HG03521 (cell line): ENCODE measurements around the gene SPPL2B.
"Not testable (repeated sequence)": the region's sequence is repeated elsewhere in the genome, so short reads cannot be mapped to it uniquely, and the experiment has no call there.

ENCODE experiments used
- ATAC-seq: cut with Tn5 transposase; IDR thresholded peaks from one replicate; pipeline ENCODE4 v1.9.1; 2021; ENCODE audit warnings: mild to moderate bottlenecking, moderate library complexity; ENCODE audit not compliant: unreplicated experiment

SPPL2B gene, protein sequence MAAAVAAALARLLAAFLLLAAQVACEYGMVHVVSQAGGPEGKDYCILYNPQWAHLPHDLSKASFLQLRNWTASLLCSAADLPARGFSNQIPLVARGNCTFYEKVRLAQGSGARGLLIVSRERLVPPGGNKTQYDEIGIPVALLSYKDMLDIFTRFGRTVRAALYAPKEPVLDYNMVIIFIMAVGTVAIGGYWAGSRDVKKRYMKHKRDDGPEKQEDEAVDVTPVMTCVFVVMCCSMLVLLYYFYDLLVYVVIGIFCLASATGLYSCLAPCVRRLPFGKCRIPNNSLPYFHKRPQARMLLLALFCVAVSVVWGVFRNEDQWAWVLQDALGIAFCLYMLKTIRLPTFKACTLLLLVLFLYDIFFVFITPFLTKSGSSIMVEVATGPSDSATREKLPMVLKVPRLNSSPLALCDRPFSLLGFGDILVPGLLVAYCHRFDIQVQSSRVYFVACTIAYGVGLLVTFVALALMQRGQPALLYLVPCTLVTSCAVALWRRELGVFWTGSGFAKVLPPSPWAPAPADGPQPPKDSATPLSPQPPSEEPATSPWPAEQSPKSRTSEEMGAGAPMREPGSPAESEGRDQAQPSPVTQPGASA

DNA sequence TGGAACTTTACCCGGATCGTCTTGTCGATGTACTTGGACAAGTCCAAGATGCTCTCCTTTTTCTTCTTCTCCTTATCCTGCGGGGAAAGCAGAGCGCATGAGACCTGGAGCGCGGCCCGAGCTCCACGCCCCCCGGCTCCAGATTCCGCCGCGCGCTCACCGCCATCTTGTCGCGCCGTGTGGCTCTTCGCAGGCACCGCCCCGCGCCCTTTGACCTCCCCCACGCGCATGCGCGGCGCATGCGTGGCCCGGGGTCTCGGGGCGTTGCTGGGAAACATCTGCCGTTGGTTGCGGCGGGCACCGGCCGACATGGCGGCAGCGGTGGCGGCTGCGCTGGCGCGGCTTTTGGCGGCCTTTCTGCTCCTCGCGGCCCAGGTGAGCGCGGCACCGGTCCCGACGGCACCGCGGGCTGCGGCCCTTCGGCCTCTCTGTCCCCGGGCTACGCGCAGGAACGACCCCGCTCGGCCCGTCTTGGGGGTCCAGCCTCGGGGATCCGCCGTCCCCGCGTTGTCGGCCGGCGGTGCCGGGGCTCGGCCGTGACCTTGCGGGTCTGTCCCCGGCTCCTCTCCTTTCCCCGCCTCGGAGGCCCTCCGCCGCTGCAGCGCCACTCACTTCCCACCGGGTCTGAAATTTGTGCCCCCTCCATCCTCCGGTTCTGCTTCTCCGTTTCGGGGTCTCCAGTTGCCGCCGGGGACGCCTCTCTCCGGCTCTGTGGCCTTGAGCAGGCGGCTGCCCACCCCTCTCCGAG is at the start of gene SPPL2B, which contains the start of gene LSM7:
TSS of gene SPPL2B (plus strand) at position 284 of the 748 bp plus-strand sequence. CDS start at position 310, 26 bp downstream.
TSS of gene LSM7 (minus strand) at position 186 of the 748 bp plus-strand sequence. CDS start at position 166, 20 bp downstream.
- ATAC-seq = peak; percentile 61

DNA sequence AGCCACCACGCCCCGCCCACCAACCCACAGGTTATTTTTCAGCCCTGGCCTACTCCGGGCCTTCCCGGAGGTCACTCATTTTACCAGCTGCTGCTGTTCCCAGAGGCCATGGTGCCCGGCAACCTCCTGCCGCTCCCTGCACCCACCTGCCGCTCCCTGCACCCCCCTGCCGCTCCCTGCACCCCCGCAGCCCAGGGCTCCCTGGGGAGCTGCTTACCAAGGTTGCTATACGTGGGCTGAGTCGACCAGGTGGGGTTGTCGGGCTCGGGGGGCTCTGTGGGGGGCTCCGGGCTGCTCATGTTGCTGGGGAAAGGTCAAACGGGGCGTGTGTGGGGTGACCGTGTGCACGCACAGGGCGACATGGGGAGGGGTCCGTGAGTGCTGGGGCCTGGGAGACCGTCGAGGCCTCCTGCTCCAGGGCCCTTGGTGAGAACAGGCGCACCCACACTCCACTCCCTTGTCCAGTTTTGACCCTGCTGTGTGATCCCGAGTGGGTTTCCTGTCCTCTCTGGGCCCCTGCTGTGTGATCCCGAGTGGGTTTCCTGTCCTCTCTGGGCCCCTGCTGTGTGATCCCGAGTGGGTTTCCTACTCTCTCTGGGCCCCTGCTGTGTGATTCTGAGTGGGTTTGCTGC is 47.7 kb upstream of the SPPL2B start:
- ATAC-seq = no peak

DNA sequence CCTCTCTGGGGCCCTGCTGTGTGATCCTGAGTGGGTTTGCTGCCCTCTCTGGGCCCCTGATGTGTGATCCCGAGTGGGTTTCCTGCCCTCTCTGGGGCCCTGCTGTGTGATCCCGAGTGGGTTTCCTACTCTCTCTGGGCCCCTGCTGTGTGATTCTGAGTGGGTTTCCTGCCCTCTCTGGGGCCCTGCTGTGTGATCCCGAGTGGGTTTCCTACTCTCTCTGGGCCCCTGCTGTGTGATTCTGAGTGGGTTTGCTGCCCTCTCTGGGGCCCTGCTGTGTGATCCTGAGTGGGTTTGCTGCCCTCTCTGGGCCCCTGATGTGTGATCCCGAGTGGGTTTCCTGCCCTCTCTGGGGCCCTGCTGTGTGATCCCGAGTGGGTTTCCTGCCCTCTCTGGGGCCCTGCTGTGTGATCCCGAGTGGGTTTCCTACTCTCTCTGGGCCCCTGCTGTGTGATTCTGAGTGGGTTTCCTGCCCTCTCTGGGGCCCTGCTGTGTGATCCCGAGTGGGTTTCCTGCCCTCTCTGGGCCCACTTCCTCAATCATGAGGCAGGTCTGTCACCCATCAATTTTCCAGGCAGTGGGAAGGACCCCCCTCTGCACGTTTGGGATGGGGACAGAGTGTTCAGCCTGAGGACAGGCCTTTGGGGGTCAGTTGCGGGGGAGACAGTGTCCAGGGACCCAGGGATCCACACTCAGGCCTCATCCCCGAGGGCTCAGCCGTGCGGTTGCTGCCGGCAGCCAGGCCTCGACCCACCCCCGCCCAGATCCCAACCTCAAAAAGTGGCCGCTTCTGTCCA is 47.0 kb upstream of the SPPL2B start:
- not testable (repeated sequence) for ATAC-seq

DNA sequence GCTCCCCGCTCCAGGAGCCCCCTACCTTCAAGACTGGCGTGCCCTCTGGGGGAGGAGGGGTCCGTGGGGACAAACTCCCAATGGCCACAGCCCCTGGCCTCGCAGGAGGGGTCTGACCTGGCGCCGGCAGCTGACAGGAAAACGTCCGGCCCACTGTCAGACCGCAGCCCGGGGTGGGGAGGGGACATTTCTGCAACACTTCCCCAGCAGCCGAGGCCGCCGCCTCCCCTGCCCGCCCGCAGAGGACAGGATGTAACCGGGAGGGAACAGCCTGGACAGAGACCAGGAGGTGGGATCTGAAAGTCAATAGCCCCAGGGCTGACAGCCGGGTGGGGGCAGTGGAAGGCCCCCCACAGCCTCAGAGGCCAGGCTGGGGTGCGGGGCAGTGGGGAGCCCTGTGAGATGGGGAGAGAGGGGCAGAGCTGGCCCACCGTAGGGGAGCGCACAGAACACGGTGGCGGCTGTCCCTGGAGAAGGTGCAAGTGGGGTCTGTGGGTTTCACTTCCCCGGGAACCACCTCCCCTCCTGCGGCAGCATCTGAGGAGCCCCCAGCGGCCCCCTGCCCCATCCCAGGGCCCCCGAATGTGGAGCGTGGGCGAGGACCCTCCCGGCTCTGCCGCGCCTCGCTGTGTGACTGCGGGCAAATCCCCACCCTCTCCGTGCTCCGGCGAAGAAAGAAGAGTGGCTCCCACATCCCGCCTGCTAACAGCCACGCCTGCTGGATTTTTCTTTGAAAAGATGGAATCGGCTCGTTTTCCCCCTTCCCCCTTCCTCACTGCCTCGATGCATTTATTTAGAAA is 46.2 kb upstream of the SPPL2B start, which contains the start of gene PEAK3:
TSS of gene PEAK3 (minus strand) at position 114 of the 800 bp plus-strand sequence. CDS start 1,244 bp downstream, outside the sequence.
- ATAC-seq = no peak

DNA sequence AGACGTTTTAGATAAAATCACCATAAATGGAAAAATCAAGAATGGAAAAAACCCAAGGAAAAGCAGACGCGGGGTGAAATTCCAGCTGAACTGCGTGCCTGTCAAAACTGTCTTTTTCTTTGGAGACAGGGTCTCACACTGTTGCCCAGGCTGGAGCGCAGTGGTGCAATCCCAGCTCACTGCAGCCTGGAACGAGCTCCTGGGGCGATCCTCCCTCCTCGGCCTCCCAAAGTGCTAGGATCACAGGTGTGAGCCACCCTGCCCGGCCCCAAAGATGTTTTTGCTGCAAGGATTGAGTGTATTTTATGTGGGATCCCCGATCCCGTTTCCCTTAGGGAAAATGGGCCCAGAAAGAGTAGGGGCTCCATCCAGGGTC is 45.6 kb upstream of the SPPL2B start:
- no peak for ATAC-seq

DNA sequence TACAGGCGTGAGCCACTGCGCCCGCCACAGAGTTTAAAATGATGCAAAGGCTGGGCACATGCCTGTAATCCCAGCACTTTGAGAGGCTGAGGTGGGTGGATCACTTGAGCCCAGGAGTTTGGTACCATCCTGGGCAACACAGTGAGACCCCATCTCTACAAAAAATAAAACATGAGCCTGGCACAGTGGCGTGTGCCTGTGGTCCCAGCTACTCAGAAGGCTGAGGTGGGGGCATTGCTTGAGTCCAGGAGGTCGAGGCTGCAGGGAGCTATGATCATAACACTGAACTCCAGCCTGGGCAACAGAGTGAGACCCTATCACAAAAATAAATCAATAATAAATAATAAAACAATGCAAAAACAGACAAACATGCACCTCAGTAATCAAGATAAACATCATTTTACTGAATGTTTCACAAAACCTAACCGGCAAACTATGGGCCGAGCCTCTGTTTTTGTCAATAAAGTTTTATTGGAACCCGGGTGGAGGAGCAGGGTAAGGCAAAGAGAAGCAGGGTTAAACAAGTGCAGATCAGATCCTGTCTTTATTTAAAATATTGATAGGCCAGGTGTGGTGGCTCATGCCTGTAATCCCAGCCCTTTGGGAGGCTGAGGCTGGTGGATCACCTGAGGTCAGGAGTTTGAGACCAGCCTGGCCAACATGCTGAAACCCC is 44.5 kb upstream of the SPPL2B start:
- no peak for ATAC-seq

DNA sequence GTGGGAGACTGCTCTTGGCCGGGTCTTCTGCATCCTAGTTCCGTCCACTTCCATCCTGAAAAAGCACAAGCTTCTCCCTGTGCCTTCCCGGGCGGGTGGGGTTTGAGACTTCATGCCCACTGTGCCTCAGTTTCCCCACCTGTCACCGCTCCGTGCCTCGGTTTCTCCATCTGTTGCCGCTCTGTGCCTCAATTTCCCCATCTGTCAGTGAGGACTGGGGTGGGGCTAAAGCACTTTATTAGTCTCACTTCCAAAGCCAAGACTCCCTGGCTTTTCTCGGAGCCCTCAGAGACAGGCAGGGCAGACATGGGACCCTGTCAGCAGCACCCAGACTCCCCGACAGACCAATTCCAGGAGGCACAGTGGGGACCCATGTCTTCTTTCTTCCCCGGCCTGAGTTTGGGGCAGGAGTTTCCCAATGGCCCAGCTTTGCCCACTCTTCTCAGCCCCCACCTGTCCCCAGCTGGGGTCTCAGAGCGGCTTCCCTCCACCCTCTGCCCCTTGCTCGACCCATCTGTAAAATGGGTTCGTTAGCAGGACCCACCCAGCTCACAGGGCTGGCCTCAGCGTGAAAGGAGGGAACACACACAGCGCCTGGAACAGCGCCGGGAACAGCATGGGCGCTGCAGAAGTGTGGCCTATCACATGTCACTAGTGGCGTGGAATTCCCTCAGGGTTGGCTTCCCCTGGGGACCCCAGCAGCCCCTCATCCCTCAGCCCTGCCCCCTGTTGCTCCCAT is 41.9 kb upstream of the SPPL2B start:
- no peak for ATAC-seq

DNA sequence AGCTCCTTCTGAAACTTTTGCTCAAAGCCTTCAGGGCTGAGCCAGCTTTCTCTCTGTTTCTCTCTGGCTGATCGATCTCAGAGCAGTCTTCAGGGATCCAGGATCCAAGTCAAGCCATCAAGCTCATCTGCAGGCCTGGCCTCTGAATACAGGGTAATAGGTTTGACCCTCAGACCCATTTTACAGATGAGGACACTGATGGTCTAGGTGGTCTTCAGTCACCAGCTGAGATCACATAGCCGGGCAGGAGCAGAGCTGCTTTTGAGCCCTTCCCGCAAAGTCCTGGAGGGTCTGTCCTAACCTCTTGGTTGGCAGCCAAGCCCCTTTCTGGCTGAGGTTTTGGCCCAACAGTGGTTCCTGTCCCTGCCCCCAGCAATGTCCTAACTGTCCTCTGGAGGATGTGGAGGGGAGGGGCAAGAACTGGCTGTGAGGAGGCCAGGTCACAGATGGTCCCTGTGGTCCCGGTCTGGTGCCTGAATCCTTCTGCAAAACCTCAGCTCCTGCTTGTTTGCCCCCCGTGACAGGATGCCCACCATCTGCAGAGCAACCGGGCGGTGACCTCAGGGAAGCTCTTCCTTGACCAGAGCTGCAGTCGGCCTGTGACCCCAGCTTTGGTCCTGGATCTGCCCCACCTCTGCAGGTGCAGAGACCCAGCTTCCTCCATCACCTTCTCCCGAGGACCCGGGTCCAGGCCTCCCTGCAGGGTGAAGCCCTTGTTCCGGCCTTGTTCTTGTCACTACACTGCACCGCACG is 40.7 kb upstream of the SPPL2B start:
- ATAC-seq = no peak

DNA sequence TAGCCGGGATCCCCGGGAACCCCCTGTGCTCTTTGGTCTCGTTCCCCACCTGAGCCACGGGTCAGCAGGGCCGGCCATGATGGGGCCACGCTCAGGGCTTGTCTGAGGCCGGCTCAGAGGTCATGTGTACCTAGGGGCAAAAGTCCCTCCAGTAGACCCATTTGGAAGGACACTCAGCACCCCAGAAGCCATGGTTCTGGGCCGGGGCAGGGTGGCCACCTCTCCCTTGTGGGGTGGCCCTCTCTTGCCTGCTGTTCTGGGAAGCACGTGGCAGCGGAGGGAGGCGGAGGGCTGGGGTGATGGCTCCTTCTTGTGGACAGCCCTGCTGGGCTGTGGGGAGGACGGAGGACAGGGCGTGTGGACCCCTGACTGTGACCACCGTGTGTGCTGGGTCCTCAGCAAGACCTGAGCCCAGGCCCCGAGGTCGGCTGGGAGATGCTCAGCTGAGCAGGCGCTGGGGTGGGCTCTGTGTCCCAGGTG is 40.1 kb upstream of the SPPL2B start:
- ATAC-seq = no peak

DNA sequence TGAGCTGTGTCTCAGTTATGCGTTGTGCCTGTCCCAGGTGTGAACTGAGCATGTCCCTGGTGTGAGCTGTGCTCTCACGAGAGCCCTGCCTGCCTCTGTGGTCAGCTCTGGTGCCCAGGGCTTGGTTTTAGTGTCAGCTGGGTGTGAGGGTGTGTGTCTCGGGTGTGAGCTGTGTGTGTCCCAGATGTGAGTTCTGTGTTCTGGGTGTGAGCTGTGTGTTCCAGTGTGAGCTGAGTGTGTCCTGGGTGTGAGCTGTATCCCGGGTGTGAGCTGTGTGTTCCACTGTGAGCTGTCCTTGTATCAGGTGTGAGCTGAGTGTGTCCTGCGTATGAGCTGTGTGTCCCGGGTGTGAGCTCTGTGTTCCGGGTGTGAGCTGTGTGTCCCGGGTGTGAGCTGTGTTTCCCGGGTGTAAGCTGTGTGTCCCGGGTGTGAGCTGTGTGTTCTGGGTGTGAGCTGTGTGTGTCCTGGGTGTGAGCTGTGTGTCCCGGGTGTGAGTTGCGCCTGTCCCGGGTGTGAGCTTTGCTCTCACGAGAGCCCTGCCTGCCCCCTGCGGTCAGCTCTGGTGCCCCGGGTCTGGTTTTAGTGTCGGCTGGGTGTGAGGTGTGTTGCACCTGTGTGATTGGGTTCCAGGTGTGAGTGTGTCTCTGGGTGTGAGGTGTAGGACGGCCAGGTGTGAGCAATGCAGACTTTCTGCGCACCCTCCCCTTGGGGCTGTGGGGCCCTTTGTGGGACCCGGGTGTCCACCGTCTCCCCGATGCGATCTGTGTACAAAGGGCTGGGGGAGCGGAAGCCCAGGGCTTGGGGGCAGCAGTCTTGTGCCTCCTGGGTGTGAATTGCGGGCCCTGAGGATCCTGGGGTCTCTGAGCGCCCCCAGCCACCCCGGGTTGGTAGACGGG is 39.4 kb upstream of the SPPL2B start:
- ATAC-seq = no peak

DNA sequence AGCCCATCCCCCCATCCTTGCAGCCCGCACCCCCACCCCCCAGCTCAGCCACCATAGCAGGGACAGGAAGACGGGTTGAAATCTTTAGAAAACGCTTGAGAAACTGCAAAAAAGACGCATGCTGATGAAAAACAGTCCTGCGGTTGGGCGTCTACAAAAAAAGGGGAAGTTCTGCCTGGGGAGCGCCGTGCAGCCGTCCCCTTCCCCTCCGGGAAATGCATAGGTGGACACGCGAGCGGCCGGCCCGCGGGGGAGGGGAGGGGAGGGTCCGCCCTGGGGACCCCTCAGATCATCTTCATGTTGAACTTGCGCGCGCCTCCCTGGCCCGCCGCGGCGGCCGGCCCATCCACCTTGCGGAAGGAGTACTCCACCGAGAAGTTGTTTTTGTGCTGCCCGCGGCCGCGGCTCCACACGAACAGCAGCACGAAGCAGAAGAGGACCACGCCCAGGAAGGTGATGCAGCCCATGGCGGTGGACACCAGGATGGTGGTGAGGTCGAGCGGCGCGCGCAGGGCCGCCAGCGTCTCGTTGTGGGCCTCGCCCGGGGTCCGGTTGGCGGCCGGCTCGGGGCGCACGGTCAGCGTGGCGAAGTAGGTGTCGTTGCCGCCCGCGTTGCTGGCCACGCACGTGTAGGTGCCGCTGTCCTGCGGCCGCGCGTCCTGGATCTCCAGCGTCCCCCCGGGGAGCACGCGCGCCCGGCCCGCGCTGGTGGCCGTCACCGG is 38.6 kb upstream of the SPPL2B start:
- no peak for ATAC-seq

DNA sequence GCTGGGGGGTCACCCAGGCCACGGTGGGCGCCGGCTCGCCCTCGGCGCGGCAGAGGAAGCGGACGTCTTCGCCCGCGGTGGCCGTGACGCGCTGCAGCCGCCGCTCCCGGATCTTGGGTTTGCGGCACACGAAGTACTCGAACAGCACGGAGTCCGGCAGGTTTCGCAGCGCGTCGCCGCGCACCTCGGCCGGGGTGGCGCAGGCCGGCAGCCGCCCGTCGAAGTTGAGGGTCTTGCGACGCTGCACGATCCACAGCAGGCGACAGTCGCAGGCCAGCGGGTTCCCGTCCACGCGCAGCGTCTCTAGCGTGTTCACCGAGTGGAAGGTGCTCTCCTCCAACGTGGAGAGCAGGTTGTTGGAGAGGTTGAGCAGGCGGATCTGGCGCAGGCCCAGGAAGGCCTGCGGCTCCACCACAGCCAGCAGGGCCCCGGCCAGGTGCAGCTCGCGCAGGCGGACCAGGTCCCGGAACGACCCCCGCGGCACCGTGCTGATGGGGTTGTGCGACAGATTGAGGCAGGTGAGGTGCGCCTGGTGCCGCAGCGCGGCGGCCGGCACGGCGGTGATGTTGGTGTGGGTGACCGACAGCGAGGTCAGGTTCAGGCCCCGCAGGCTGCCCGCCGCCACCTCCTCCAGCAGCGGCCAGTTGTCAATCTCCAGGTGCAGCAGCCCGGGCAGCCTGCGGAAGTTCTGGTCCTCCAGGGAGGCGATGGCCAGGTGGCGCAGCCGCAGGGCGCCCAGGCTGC is 37.9 kb upstream of the SPPL2B start:
- no peak for ATAC-seq

DNA sequence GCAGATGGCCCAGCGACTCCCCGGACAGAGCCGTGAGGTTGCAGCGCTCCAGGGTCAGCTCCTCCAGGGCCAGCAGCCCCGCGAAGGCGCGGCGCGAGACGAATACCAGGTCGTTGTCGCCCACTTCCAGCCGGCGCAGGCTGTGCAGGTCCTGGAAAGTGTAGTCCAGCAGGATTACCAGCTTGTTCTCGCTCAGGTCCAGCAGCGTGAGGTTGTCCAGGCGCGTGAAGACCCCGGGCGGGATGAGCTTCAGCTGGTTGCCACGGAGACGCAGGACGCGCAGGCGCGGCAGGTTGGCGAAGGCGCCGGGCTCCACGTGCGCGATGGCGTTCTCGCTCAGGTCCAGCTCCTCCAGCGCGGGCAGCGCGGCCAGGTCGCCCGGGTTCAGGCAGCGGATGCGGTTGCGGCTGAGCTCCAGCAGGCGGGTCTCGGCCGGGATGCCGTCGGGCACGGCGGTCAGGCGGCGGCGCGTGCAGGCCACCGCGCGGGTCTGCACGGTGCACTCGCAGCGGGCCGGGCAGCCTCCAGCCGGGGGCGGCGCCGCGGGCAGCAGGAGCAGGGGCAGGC is 37.2 kb upstream of the SPPL2B start:
- ATAC-seq = no peak

DNA sequence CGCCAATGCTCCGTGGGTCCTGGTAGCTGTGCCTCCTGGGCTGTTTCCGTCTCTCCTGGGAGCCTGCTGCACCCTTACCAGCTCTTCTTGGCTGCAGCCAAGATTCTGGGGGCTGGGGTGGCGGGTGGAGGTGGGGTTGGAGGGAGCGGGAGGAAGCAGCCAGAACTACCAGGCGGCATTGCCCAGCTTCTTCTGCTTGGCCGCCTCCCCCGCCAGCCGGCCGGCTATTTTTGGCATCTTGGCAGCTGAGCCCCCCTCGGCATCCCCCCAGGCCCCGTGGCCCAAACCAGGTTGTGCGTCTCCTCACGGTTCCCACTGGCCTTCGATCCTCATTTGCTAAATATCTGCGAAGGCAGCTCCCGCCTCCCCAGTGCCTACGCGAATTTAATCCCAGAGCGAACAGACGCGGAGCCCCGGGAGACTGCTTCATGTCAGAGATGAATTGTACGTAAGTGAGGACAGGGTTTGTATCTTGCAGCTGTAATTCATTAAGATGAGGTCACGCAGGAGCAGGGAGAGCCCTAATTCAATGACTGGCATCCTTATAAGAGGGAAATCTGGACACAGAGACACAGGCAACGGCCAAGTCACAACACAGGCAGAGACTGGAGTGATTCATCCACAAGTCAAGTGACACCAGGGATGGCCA is 33.7 kb upstream of the SPPL2B start:
- ATAC-seq = no peak
